ENCODE results near the gene RAB27B.

- TF ChIP-seq, protein P1, sequence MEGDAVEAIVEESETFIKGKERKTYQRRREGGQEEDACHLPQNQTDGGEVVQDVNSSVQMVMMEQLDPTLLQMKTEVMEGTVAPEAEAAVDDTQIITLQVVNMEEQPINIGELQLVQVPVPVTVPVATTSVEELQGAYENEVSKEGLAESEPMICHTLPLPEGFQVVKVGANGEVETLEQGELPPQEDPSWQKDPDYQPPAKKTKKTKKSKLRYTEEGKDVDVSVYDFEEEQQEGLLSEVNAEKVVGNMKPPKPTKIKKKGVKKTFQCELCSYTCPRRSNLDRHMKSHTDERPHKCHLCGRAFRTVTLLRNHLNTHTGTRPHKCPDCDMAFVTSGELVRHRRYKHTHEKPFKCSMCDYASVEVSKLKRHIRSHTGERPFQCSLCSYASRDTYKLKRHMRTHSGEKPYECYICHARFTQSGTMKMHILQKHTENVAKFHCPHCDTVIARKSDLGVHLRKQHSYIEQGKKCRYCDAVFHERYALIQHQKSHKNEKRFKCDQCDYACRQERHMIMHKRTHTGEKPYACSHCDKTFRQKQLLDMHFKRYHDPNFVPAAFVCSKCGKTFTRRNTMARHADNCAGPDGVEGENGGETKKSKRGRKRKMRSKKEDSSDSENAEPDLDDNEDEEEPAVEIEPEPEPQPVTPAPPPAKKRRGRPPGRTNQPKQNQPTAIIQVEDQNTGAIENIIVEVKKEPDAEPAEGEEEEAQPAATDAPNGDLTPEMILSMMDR (IDR thresholded peaks at IDR 0.05): no peak
- TF ChIP-seq ZNF219 (CRISPR knock-in tag; IDR thresholded peaks at IDR 0.05; ENCODE audit: borderline replicate concordance): no peak
Observed at GRCh38 chr18:54942144-54942543, 113.9 kb downstream of the RAB27B start.

Data from WTC11 (cell line).